GM19099 (cell line): ENCODE data around the gene ABCG1.

Experiments used
- POLR2A ChIP-seq: IDR thresholded peaks from 3 replicates; pipeline ENCODE4 v1.6.1; 2011; ENCODE audit warnings: low read depth; ENCODE audit not compliant: insufficient read length; ENCODE audit errors: extremely low read depth

The ABCG1 gene

DNA sequence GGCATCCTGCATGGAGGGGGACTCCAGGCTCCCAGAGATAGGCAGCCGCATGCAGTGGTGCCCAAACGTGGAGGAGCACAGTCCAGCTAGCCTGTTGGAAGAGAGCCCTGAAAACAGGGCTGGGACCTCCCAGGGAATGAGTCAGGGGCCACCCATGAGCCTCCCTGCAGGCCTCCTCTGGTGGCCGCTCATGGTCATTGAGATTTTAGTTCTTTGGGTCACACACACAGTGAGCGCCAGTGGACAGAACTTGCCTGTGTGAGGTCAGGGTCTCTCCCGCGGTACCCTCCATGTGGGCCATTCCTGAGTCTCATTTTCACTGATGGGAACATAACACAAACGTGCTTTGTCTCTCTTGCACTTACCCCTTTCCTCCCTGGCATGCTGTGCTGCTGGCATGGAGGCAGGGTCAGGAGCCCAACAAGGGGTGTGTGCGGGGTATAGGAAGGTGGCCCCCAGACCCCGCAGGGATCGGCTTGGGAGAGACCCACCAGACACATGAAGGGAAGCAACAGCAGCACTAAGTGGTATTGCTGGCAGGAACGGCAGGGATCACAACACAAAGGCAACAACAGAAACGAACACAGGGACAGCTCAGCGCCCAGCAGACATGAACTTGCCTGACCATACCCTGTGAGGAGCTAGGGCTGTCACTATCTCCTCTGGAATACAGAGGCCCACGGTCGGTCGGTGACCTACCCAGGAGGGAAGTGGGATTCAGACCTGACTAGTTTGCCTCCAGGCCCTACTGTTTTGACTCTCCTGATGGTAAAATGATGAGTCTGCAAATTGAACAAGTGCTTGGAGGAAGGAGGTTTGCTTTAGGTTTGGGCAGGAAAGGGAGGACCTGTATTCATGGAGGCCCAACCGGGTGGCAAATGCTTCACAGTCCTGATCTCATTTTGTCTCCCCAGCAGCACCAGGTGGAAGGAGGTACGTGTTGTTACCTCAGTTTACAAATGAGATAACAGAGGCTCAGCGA is 31.8 kb downstream of the ABCG1 start:
- TF ChIP-seq POLR2A: no peak

DNA sequence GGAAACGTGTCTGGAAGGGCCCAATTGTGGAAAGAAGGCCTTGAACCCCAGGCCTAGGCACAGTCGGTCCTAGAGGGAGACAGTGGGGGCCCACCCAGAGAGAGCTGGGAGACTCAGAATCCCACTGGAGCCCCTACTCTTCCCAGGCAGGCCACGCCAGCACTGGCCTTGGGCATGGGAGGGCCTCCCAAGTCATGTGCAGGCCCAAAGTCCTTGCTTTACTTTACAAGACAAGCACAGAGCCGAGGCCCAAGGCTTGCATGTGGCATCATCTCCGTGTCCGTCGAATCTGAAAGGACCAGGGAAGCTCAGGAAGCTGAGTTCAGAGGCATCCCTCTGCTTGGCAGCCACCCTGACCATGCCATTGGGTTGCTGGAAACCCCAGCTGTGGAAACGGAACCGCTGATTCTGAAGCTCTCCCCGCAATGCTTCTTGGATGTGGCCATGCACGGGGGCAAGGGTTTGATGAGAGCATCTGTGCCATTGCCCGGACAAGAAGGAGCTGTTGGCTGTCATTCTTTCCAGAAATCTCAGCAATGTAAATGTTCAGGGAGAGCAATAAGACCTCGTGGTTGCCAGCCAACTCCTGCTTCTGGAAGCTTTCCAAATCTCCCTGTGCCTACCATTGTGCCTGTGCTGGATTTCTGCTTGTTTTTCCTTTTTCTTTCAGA is 32.8 kb downstream of the ABCG1 start:
- TF ChIP-seq POLR2A: no peak

DNA sequence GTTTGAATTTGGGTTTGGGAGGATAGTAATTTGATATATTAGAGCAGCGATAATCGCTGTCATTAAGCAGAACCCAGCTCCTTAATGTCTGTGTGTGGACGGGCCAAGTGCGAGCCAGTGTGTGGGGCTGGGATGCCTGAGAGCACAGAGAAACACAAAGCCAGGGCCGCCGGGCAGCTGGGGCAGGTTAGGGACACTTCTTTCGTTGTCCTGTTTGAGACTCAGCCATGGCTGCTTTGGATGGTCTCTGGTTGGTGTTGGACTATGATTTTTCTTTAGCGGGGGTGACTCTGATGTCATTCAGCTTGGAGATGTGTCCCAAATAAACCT is 33.4 kb downstream of the ABCG1 start:
- TF ChIP-seq POLR2A: no peak

DNA sequence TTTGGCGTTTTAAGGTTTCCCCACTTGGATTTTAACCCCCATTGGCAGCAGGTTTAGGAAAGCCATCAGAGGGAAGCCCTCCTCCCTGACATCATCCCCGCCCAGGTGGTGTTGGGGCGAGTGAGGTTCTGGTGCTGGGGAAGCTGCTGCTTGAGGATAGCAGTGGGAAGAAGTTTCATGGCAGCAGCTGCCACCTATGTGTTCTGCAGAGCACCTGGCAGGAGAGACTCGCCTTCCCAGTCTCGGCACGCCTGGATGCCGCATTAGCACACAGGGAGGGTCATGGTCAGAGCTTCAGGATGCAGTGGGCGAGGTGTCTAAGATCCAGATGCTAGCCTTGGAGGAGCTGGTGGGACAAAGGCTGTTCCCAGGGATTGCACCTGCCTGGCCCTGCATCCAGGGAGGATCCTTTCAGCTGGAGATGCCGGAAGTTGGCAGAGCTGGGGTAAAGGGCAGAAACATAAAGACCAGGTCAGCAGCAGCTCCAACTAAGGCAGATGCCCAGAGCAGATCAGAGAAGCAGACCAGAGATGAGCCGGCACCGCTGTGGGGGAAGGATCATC is 33.9 kb downstream of the ABCG1 start:
- TF ChIP-seq POLR2A: no peak

DNA sequence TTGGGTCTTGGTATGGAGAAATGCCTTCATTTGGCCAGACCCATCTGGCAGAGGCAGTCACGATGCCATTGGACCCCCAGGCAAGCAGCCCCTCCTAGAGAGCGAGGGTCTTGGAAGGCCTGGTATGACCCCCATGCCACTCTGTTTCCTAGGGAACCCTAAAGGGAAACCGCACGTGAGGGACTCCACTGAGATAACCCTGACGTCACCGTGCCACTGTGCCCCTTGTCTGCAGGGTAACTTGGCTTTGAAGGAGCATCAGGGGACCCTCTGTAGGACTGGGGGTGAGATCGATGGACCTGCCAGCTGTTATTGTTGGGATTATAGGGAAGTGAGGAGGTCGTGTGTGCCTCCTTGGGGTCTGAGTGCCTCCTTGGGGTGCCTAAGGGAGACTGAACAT is 34.5 kb downstream of the ABCG1 start:
- no peak for TF ChIP-seq POLR2A

DNA sequence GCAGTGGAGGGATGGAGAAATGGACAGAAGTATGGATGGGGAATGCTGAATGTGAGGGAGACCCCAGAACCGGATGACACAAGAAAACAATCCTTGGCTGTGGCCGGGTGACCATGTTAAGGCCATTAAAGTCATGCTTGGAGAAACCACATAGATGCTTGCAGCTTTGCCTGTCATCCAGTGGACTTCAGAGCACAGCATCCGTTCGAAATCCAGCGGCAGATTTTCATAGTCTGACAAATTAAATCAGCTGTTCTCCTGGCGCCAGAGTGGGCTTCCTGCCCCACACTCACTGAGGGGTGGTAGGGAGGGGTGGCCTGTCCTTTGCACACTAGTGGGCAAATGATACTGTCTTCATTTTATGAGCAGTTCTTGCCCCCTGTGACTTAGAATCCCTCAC is 35.1 kb downstream of the ABCG1 start:
- TF ChIP-seq POLR2A: no peak

DNA sequence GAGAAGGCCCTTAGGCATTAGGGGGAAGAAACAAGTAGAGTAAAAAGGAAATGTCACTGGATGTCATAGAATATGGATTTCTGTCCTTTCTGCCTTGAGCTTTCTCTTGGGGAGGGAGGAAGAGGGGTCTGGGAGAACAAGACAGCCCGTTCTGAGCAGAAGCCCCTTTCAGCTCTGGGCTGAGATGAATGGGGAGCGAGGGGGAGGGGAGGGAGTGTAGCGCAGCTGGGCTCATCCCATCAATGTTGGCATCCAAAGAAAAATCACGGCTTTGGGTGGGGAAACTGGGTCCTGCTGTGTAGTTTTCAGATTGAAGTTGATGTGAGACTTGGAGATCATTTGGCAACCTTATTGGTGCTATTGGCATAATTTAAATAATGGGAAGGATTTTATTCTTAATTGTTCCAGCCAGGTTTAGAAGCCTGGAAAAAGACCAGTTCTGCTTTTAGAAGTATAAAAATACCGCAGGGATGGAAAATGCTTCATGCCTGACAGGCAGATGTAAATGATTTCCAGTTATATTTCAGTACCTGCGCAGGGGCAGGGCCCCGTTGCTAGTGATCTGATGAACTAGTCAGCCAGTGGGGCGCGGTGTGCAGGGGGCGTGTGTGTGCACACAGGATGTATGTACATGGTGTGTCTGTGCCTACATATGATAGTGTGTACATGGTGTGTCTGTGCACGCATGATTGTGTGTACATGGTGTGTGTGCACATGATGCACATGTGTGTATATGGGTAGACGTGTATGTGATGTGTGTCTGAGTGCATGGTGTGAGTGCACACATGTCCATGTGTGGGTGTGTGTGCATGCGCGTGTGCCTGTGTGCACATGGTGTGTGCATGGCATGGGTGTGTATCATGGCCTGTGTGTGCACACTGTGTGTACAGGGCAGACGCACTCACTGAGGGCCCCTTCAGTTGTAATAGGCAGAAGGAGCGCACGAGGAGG is 36.0 kb downstream of the ABCG1 start:
- no peak for TF ChIP-seq POLR2A

DNA sequence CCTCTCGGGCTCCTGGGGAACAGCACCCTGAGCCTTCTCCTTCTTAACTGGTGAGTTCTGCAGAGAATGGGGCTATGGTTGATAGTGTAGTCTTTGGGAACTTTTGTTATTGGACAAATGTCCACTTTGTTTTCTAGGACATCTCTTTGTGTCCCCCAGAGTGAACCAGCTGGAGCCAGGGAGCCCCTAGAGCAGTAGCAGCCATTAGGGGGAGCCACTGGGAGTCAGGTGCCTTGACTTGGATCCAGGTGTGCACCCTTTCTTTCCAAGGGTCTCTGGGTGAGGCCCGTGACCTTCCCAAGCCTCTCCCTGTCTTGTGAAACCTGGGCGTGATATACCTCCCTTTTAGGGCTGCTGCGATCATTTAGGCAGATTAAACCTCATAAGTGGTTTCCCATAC is 36.9 kb downstream of the ABCG1 start:
- no peak for TF ChIP-seq POLR2A

DNA sequence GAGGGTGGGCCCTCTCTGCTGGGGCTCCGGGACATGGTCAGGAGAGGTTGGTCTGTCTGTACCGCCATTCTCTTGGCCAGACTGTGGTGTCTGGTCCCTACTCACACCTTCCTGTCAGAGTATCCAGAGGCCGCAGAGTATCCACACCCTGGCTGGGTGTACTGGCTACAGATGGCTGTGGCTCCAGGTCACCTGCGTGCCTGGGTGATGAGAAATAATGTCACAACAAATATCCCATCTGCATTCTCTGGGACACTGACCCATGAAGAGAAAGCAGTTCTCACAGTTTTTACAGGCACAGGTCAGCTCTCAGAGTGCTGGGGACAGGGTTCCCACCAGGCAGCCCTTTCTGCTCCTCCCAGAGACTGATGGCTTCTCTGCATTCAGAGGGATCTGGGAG is 37.4 kb downstream of the ABCG1 start:
- TF ChIP-seq POLR2A: no peak

DNA sequence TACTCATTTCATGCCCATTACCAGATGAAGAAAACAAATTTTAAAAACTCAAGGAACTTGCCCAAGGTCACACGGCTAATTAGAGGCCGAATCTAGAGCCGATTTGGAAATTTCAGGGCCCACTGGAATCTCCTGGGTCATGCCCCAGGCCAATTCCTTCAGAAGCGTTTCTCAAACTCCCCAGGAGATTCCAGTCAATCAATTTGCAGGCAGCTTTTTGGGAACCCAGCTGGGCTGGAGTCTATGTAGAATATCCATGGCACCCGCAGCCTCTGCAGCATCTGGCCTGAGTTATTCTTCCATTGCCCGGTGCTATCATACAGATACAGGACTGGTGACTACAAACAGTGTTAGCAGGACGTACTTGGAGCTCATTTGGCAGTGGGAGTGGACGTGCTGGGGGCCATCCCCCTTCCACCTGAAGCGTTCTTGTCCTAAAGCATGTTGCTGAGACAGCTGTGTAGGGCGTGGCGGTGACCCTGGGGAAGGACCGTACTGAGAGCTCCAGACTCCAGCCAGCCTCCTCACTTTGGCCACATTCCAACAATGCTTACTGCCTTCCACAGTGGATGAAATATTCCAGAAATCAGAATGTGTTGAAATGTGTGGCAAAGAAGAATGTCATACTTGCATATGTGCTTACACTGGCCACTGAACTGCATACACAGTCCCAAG is 38.3 kb downstream of the ABCG1 start:
- TF ChIP-seq POLR2A: no peak

DNA sequence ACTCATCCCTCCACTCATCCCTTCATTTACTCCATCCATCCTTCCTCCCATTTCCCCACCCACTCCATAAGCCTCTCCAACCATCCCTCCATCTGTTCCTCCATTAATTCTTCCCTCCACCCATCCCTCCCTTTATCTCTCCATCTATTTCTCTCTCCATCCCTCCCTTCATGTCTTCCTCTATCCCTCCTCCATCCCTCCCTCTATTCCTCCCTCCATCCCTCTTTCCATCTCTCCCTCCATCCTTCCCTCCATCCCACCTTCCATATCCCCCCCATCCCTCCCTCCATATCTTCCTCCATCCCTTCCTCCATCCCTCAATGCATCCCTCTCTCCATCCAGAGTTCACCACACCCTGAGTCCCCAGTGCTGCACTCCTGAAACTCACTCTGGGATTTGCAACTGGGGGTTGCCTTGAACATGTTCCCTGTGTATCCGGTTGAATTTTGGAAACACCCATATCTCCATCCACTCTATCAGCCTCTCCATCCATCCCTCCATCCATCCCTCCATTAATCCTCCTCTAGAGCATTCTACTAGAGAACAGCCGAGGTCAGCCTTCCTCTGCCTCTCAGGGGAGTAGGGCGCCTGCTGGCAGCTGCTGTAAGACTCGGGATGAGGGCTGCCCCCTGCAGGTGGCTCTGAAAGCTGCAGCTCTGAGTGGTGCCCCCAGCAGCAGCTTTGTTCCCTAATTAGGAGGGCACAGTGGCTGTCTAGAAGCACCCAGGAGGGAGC is 39.4 kb downstream of the ABCG1 start:
- no peak for TF ChIP-seq POLR2A

DNA sequence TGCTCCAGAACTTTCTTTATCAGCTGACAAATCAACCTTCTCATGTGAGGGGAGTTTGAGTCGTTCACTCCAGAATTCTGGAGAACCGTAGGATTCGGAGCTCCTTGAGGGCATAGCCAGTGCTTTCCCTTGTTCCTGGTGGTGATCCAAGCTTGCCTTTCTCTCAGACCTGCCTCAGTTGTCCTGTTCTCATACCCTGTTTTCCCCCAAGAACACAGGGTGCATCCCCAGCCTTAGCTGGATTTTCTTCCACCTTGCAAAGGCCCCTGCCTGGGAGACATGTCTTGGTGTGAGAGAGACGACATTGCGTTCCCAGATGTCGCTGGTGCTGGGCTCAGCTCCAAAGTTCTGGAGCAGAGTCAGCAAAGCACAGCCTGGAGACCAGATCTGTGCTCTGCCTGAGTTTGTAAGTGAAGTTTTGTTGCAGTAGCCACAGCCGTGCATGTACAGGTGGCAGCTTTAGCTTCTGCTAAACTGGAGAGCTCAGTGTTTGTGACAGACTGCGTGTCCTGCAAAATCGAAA is 40.0 kb downstream of the ABCG1 start:
- no peak for TF ChIP-seq POLR2A

DNA sequence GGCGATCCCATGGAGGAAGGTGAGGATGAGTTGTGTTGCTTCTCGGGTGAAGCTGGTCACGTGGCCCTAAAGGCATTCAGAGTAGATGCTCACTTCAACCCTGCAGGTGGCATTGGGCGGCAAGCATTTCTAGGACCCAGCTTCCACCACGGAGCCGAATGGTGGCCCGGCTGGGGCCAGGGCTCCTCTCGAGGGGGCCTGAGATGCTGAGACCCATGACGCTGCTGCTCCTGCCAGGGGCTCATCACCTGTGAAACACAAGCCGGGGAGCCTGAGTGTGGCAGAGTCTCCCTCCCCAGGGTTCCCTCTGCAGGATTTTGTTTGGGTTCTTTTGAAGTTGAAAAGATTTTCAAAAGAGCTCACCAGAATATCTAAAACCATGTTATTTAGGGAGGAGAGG is 41.2 kb downstream of the ABCG1 start:
- TF ChIP-seq POLR2A: no peak
